Calu3 (cell line): Measurements from ENCODE around the gene CMTR1. TPM values are rescaled to one million over a fixed set of nuclear protein-coding genes. Genes with fewer than 3 reads are reported as not detected.

Experiments
- BruUV-seq: library from RNA; stranded (reverse); fragments of 400-500 nt; replicated peaks from 2 replicates; lab custom pipeline; 2021; lab: Mats Ljungman, UMichigan
- CTCF ChIA-PET: fragments of 300-600 bp; sonication (Branson Sonifier 250); formaldehyde crosslinking; loops from one replicate; lab custom pipeline; 2022; ENCODE audit warnings: antibody characterized with exemption; lab: Charles Lee
- DNase-seq: peaks from one replicate; pipeline ENCODE4 v3.0.0; 2022
- H3K27ac Mint-ChIP-seq: one replicate; pipeline ENCODE4 v1.8.0; 2022; ENCODE audit warnings: mixed read lengths; ENCODE audit not compliant: unreplicated experiment
- H3K27me3 Mint-ChIP-seq: one replicate; pipeline ENCODE4 v1.8.0; 2022; ENCODE audit warnings: mixed read lengths; ENCODE audit not compliant: unreplicated experiment
- H3K36me3 Mint-ChIP-seq: one replicate; pipeline ENCODE4 v1.8.0; 2022; ENCODE audit warnings: mild to moderate bottlenecking, moderate library complexity, mixed read lengths; ENCODE audit not compliant: insufficient read depth, unreplicated experiment
- H3K4me1 Mint-ChIP-seq: one replicate; pipeline ENCODE4 v1.8.0; 2022; ENCODE audit warnings: mild to moderate bottlenecking, low read depth, mixed read lengths; ENCODE audit not compliant: unreplicated experiment
- H3K4me3 Mint-ChIP-seq: one replicate; pipeline ENCODE4 v1.8.0; 2022; ENCODE audit warnings: mild to moderate bottlenecking, low read depth, moderate library complexity, mixed read lengths; ENCODE audit not compliant: unreplicated experiment
- H3K9me3 Mint-ChIP-seq: one replicate; pipeline ENCODE4 v1.8.0; 2022; ENCODE audit warnings: low read depth, mixed read lengths; ENCODE audit not compliant: unreplicated experiment
- CTCF ChIP-seq: fragments of 200-600 bp; IDR thresholded peaks from one replicate; pipeline ENCODE4 v1.8.0; 2022; ENCODE audit warnings: antibody characterized with exemption; ENCODE audit not compliant: unreplicated experiment
- intact Hi-C: fragments of 100-400 bp; cut with micrococcal nuclease; formaldehyde crosslinking; loops from one replicate; pipeline ENCODE4 v1.10.0; 2022; ENCODE audit not compliant: unreplicated experiment
- total RNA-seq: library from RNA; stranded (reverse); gene quantifications from 2 replicates; pipeline ENCODE4 v1.2.3, GENCODE V29; 2022

Gene CMTR1
- total RNA-seq, 1 experiment from 2014 or later, result 50.3 TPM

- no peak overlapping the region for H3K27ac Mint-ChIP-seq
- TF ChIP-seq CTCF, result no peak
- intact Hi-C loops, result loop anchor here (5.0 kb wide), 1 partner anchor 212 kb away; no protein-coding TSS in a partner anchor
- no peaks in the 10 kb centered on the region for H3K9me3 Mint-ChIP-seq
- H3K4me1 Mint-ChIP-seq, result no peaks in the 10 kb centered on the region
- DNase-seq, result no peak
- no peak overlapping the region for H3K4me3 Mint-ChIP-seq
- H3K27me3 Mint-ChIP-seq, result no peaks in the 10 kb centered on the region
- H3K36me3 Mint-ChIP-seq, result peaks cover 26% of the 10 kb centered on the region
- BruUV-seq, result no TSS peak
- CTCF ChIA-PET, result no interaction called here
Observed at GRCh38 chr6:37480118-37480736, 47.2 kb downstream of the CMTR1 start.

- no TSS peak for BruUV-seq
- Mint-ChIP-seq H3K4me1 (no peaks in the 10 kb centered on the region), H3K27ac (no peak overlapping the region), H3K36me3 (peaks cover 21% of the 10 kb centered on the region), H3K9me3 (no peaks in the 10 kb centered on the region), H3K4me3 (no peak overlapping the region), H3K27me3 (no peaks in the 10 kb centered on the region)
- no peak for DNase-seq
- intact Hi-C loops, result loop anchor here (5.0 kb wide), 1 partner anchor 211 kb away; no protein-coding TSS in a partner anchor
- TF ChIP-seq CTCF, result no peak
- CTCF ChIA-PET, result interaction anchor here (0.5 kb wide), 1 partner anchor 212 kb away, joined by 3 read pairs; no protein-coding TSS in a partner anchor
Observed at GRCh38 chr6:37480951-37481534, 48.0 kb downstream of the CMTR1 start.

- intact Hi-C loops, result loop anchor here (5.0 kb wide), 1 partner anchor 210 kb away; no protein-coding TSS in a partner anchor
- no peaks in the 10 kb centered on the region for H3K27me3 Mint-ChIP-seq
- H3K9me3 Mint-ChIP-seq, result no peaks in the 10 kb centered on the region
- DNase-seq, result no peak
- H3K4me3 Mint-ChIP-seq, result no peak overlapping the region
- TF ChIP-seq CTCF, result no peak
- H3K27ac Mint-ChIP-seq, result no peak overlapping the region
- peaks cover 21% of the 10 kb centered on the region for H3K36me3 Mint-ChIP-seq
- CTCF ChIA-PET, result no interaction called here
- H3K4me1 Mint-ChIP-seq, result no peaks in the 10 kb centered on the region
- BruUV-seq, result no TSS peak
Observed at GRCh38 chr6:37481711-37482605, 48.9 kb downstream of the CMTR1 start.

GRCh38 chr6:37482606-37483251, 49.7 kb downstream of the CMTR1 start:
- CTCF ChIA-PET, result no interaction called here
- Mint-ChIP-seq H3K4me3 (no peak overlapping the region), H3K4me1 (no peaks in the 10 kb centered on the region), H3K27ac (no peak overlapping the region), H3K27me3 (no peaks in the 10 kb centered on the region), H3K9me3 (no peaks in the 10 kb centered on the region), H3K36me3 (peaks cover 21% of the 10 kb centered on the region)
- TF ChIP-seq CTCF, result no peak
- no peak for DNase-seq
- BruUV-seq, result no TSS peak
- intact Hi-C loops, result loop anchor here (5.0 kb wide), 1 partner anchor 210 kb away; no protein-coding TSS in a partner anchor
